GM18499 (cell line): ENCODE results near the gene PRIM2.
"Not testable (repeated sequence)": the region's sequence is repeated elsewhere in the genome, so short reads cannot be mapped to it uniquely, and the experiment has no call there.

Source experiments
- ATAC-seq: cut with Tn5 transposase; IDR thresholded peaks from one replicate; pipeline ENCODE4 v1.9.1; 2021; ENCODE audit warnings: moderate number of reproducible peaks; ENCODE audit not compliant: insufficient read depth, unreplicated experiment

Gene PRIM2

DNA sequence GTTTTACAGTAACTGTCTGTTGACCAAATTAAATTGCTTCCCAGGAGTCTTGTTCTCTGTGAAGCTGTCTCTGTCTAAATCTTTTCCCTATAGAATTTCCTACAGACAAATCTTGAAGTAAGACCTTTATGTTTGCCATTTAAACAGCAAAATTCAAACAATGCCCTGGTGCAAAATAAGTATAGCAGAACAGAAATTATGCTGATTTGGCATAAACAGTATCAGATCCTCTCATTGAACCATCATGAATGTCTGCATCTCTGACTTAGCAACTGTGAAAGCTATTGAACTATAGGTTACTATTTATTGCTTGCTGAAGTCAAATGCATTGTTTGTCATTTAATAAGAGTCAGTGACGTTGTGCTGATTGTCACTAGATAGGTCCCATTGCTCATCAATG, 123.3 kb downstream of the PRIM2 start:
- ATAC-seq, result not testable (repeated sequence)

DNA sequence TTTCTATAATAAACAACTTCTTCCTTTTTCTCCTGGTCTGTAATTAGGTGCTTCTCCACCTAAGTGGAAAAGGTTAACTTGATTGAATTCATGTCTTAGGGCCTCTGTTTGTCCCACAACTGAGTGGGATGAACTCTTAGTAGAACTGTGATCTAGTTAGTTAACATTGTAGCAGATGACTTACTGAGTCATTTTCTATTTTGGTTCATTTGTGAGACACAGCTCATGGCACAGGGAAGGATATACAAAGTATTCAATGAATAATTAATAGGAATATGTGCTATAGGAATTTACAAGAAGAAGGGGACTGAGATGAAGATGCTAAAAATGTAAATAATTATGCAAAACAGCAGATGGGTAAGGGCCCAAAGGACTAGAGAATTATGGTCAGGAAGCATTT, 124.7 kb downstream of the PRIM2 start:
- ATAC-seq, result not testable (repeated sequence)

DNA sequence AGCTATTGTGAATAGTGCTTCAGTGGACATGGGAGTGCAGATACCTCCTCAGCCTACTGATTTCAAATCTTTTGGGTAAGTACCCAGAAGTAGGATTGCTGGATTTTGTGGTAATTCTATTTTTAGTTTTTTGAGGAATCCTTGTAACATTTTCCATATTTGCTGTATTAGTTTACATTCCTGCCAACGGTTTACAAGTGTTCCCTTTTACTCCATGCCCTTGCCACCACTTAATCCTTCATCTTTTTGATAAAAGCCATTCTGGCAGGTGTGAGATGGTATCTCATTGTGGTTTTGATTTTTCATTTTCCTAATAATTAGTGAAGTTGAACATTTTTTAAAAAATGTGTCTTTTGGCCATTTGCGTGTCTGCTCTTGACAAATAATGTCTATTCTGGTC, 125.8 kb downstream of the PRIM2 start:
- ATAC-seq, result not testable (repeated sequence)

DNA sequence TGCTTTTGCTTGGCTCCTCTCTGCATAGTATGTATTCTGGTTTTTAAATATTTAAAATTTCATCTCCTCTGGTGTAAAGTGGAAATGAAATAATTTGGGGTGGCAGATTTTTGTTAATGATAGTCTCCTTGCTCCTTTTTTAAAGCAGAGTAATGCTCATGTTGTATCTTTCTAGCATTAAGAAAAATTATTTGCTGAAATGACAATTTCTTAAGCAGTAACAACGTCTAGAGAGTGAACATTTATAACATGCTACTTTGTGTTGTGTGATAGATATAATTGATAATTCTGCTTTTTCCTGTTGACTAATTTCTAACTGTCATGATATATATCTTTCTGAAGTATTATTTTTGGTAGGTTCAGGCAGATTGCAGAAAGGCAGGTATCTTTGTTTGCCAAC, 127.4 kb downstream of the PRIM2 start:
- ATAC-seq, result not testable (repeated sequence)

DNA sequence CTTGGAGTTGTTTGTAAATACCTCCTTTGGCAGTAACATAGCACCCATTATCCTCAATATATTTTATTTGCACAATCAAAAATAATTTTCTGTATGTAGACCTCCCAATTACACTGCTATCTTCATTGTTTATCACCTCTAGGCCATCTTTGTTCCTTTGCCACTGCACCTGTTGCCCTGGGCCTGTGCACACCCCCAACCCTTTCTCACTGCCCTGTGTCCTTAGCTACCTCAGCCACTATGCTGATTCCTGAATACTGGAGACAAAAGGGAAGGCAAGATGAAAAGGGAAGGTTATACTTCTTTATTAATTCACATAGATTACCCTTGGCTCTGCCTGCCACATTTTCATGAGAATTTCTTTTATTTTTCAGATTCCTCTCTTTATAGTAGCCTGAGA, 127.9 kb downstream of the PRIM2 start:
- ATAC-seq, result peak; percentile 30

DNA sequence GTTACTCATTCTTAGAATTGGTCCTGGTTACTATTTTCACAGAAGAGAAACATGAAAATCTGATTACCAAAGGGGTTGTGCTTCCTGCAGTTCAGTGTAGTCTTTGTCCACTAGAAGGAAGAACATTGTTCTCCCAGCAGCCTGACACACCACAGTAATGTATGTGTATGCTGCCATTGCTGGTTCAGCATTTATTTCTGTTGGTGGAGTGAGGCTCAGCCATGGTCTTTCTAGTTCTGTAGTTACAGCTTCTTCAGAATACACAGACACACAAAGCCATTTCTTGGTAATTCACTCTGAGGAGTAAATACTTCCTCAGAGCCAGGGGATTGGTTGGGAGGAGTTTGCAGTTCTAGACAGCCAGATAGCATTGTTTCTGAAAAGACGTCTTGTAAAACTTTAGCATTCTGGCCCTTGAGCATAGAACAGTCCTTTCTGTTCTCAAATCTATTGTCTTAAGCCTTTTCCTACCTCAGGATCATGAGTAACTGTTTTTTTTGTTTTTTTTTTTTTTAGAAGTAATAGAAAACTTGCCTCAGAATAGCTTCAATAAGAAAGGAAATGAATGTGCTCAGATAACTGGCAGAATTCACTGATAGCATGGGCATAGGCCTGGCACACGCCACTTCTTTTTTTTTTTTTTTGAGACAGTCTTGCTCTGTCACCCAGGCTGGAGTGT, 128.5 kb downstream of the PRIM2 start:
- ATAC-seq, result peak; percentile 55

DNA sequence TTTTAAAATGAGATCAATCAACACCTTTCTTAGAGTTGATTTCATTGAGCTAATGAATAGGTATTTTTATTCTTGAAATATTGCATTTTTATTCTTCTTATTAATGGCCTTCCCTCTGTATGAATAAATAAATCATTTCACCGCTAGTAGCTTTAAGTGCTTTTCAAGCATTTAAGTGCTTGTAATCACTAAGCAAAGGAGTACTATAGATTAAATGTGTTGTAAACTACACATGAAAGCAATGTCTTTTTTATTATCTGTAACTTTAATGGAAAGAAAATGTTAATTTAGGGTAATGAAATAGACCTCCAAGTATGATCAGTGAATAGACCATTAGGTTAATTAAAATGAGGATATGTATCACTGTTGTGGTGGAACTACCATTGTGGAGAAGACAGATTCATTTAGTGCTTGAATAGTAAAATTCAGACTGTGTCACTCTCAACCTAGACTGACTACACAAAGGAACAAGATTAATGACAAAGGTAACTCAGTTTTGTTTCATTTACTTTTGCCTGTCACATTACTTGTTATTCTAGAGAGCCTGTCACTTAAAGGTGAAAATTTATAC, 132.2 kb downstream of the PRIM2 start:
- not testable (repeated sequence) for ATAC-seq

DNA sequence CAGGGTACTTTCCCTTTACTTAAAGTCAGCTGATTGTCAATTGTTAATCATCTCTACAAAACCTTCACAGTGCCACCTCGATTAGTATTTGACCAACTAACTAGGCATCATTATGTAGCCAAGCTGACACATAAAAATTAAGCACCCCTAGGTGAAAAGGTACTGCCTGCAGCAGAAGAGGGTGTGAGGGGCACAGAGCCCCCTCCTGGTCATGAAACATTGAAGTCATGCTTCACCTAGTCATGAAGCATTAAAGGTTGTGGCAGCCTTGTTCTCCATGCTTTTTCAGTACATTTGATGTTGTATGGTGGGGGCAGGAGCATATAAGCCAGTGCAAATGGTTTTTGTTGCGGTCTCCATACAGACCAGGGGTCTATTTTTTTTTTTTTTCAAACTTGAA, 142.4 kb downstream of the PRIM2 start:
- ATAC-seq, result not testable (repeated sequence)

DNA sequence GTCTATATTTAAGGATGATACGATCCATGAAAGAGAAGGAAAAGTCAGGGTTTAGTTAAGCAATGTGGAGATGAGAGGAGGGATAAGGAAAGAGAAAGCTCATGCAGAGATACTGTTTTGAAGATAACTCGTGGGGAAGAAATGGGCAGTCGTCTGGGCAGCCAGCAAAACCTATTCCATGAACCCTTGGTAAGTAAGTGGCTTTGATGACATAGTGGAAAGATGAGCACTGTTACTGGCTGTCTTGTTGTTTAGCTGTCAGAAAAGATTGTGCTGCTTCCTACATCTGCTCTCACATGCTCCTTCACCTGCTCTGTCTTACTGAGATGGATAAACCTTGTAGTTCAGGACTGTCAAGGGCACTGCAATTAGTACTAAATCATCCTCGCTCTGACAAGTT, 143.6 kb downstream of the PRIM2 start:
- not testable (repeated sequence) for ATAC-seq

DNA sequence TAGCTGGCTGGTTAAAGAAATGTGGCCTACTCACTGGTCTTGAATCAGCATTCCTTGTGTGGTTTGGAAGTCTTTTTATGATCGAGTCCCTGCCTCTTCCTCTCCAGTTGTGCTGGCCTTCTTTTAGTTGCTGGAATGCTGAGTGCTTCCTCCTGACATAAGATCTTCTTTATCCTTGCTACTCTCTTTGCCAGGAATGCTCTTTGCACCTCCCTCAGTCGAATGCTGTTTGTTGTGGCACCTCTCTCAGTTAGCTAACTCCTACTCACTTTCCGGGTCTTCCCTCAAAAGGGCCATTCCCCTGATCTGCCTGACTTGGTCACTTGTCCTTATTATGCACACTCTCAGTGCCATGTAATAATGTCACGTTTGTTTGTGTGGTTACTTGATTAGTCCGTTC, 146.4 kb downstream of the PRIM2 start:
- ATAC-seq, result not testable (repeated sequence)

DNA sequence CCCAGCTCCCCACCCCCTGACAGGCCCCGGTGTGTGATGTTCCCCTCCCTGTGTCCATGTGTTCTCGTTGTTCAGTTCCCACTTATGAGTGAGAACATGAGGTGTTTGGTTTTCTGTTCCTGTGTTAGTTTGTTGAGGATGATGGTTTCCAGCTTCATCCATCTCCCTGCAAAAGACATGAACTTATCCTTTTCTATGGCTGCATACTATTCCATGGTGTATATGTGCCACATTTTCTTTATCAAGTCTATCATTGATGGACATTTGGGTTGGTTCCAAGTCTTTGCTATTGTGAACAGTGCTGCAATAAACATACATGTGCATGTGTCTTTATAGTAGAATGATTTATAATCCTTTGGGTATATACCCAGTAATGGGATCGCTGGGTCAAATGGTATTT, 148.5 kb downstream of the PRIM2 start:
- ATAC-seq, result not testable (repeated sequence)

DNA sequence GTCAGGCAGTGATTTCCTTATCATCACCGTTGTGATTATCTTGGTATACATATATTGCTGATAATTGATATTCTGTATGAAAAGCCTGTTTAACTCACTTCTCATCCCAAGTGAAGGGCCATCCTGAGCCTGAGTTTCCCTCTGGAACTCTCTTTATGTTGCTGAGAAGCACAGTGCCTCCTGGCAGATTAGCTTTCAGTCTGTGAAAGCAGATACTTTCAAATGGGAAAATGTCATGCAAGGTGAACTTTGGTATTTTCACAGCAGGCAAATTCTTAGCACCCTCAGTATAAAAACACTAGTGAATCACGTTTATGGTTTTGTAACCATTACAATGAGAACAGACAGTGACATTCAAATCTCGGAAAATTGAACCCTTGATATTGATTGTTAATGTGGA, 151.6 kb downstream of the PRIM2 start:
- no peak for ATAC-seq

DNA sequence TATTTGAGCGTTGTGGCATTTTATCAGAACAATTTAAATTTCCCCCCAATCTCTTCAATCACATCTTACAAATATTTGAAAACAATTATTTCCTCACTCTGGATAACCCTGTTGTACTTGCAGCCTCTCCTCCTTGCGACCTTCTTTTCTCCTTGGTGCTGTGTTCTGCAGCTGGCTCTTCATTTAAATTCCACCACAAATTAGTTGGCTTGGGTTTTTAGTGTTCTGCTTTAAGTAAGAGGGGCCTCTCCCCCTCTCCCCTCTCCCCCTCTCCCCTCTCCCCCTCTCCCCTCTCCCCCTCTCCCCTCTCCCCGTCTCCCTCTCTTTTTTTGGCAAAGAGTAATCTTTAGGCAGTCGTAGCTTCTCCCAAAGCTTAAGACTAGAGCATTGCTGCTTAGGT, 152.7 kb downstream of the PRIM2 start:
- ATAC-seq, result not testable (repeated sequence)

DNA sequence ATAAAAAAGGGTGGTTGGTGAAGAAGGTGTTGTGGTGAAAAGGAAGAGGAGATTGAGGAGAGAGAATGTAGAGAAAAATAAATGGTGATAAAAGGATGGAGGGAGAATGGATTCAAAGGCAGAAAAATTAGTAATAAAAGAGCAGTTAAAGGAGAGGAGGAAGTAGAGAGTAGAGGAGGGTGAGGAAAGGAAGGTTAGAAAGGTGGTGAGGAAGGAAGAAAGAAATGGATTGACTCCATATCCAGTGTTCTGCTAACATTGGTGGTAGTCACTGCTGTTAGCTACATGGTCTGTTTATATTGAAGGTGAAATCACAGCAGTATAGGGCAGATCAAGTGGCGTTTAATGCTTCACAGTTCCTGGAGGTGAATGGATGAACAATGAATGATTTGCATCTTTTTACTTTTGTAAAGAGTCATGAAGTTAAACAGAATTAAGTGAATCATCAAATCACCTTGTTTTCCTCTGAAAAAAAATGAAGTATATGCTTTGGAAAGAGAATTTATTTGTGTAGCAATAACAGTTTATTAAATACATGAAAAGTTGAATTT, 154.0 kb downstream of the PRIM2 start:
- ATAC-seq, result not testable (repeated sequence)

DNA sequence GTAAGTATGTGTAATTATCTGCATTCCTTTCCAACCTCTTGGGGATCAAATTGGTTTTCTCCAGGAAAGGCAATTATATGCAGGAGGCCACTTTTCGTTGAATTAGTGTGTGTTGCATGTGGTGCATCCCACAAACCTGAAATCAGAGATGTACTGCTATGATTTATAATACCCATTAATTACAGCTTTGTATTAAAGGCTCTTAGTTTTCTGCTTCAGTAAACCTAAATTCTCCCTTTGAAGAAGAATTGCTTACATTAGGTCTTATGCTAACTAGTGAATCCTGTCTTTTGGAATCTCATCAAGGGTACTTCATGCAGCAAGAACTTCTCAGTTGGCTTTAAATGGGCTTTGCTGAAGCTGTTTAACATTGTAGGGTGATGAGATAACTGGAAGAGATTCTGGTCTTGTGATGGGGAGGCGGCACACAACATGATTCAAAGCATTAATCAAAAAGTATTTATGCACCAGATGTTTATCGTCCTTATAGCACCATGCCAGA, 155.5 kb downstream of the PRIM2 start:
- not testable (repeated sequence) for ATAC-seq

DNA sequence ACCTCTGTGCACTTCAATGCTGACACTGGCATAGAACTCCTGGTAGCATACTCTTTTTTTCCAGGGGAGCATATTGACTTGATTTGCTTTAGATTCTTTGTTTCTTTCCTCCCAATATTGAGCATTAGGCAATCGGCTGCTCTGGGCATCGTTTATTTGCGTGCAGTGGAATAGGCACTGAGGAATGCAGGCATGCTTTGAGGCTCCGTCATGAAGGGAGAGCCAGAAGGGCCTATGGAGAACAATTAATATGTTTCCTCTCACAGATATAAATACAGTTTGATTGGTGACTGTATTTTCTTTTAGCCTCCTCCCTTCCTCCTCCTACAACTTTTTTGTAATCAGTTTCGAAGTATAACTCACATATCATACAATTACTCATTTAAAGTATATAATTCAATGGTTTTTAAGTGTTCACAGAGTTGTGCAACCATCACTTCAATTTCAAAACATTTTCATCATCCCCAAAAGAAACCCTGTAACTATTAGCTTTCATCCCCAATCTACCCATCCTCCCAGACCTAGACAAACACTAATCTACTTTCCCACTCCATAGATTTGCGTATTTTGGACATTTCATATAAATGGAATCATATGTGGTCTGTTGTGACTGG, 157.5 kb downstream of the PRIM2 start:
- not testable (repeated sequence) for ATAC-seq

DNA sequence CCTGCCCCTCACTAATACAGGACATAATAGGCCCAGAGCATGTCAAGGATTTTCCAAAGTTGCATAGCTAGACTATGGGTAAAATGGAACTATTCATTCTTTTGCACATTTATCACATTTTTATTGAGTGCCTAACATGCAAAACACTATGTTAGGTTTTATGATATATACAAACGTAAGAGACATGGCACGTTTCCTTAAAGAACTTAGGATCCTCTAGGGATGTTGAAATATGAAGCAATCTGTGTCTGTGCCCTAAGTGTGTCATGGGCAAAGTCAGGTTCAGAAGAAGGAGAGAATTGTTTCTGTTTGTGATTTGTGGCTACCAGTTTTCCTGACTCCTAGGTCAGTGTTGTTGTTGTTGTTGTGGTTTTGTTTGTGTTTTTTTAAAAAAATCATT, 158.2 kb downstream of the PRIM2 start:
- ATAC-seq, result not testable (repeated sequence)

DNA sequence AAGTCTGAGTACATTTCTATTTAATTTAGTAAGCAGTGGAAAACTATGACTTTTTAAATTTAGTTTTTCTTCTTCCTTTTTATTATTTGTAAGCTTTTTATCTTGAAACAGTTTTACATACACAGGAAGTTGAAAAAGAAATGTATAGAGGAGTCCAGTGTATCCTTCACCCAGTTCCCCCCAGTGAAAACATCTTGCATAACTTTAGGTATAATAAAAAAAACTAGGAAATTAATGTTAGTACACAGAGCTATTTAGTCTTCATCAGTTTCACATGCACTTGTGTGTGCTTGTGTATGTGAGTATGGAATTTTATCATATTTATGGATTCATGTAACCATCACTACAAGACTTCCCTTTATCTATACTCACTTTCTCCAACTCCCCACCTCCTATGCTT, 162.8 kb downstream of the PRIM2 start:
- ATAC-seq, result not testable (repeated sequence)

DNA sequence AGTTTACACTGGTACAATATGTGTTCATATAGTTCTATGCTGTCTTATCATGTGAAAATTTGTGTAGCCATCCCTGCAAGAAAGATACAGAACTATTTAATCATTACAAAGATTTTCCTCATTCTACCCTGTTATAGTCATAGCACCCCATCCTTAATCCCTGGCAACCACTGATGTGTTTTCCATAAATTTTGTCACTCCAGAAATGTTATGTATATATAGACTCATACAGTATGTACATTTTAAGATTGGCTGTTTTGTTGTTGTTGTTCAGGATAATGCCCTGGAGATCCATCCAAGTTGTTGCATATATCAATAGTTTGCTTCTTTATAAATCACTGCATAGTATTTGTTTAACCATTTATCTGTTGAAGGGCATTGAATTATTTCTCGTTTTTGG, 163.7 kb downstream of the PRIM2 start:
- ATAC-seq, result not testable (repeated sequence)

DNA sequence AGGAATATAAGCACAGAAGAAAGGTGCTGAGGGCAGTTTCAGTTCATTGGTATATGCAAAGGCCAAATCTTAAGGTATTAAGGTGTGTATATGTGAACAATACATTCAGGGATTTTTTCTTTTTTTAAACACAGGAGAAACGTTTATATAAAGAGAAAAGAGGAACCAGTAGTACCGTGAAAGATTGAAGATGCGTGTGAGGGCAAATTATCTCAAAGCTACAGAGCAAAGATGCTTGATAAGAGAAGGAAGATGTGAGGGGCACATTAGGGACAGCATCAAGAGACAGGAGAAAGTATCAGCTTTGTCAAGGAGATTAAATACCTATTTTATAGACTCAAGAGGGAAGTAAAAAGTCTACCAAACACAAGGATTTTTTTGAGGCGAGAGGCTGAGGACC, 165.0 kb downstream of the PRIM2 start:
- not testable (repeated sequence) for ATAC-seq

DNA sequence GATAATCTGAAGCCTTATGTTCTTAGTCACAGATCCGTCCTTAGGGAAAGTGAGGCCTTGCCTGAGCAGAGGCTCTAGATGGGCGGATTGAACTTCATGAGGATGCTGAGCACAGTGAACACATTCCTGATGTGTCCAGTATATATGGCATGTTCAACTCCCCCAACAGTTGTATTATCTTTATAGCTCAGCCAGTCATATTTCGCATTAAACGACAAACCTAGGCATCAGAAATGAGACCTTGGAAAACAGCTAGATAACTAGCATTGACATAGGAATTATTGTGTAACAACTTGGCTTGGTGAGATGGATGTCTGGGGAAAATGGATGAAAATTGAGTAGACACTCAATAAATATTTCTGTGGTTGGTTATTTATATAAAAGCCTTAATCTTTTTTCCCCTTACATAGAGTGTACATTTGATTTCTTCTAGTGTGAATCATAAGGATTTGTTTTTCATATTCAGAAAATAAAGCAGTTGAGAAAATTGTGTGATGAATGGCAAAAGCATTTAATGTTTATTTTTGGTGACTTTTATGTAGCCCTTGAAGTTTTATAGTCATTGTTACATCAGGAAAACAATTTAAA, 169.2 kb downstream of the PRIM2 start:
- ATAC-seq, result not testable (repeated sequence)
